ENCODE results near the gene CRIM1. TPM values are rescaled to one million over a fixed set of nuclear protein-coding genes. Genes with fewer than 3 reads are reported as not detected.

Gene CRIM1
- total RNA-seq, 5 donors from 2014 or later (not counting 1 experiment from before 2014, with no cell fraction given), result 2.0 to 5.8 (median 4.2) TPM

DNA sequence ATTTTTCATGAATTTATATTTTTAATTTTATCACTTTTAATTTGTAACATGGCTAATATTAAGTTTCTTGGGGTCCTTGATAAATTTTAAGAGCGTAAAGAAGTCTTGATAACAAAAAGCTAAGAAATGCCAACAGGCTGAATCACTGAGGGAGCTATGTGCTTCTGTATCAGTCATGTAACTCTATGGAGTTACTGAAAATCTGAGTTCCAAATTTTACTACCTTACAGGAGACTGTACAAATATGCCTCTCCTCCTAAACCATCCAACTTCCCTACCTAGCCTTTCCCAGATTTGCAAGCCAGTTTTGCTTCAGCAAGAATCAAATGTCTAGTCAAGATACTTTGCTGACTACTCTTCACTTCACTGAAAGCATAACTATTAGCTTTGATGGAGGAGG is 206.7 kb downstream of the CRIM1 start:
- H3K9me3 Mint-ChIP-seq, result no peaks in the 10 kb centered on the region
- DNase-seq, result no peak
- CTCF ChIA-PET, result no interaction called here
- H3K36me3 Mint-ChIP-seq, result peaks cover 63% of the 10 kb centered on the region
- no peak overlapping the region for H3K27ac Mint-ChIP-seq
- peaks cover 0 to 8% (median 0%) of the 10 kb centered on the region in 3 donors for H3K4me1 Mint-ChIP-seq
- H3K27me3 ChIP-seq (replicated peaks in 1 of 2; ENCODE audit: control insufficient read depth in 2 of 2, extremely low read depth in 1 of 2, insufficient read depth in 2 of 2, low read length in 1 of 2), result no peaks in the 10 kb centered on the region
- WGBS (ENCODE audit: insufficient coverage), result no CpG with 5 or more reads among the region's 1 CpG
- H3K4me1 ChIP-seq (ENCODE audit: control insufficient read depth in 1 of 2, extremely low read depth in 1 of 2, insufficient read depth in 2 of 2, low read length in 2 of 2), result no peaks in the 10 kb centered on the region
- POLR2A ChIA-PET, result interaction anchor here in 1 of 2 donors (0.6 kb wide), 1 partner anchor 100 kb away, joined by 3 read pairs; no protein-coding TSS in a partner anchor
- H3K36me3 ChIP-seq (ENCODE audit: control insufficient read depth in 2 of 2, extremely low read depth in 1 of 2, insufficient read depth in 1 of 2, low read length in 1 of 2), result peaks cover 3 to 24% of the 10 kb centered on the region in 2 donors
- H3K4me3 Mint-ChIP-seq, result no peak overlapping the region
- no peak overlapping the region for H3K27ac ChIP-seq (ENCODE audit: low read length)
- no peak for ATAC-seq (replicated peaks in 1 of 4)
- H3K9me3 ChIP-seq, result no peaks in the 10 kb centered on the region
- H3K27me3 Mint-ChIP-seq, result no peaks in the 10 kb centered on the region
- no peak overlapping the region for H3K4me3 ChIP-seq (ENCODE audit: control insufficient read depth in 1 of 2, extremely low read depth in 1 of 2, low read length in 1 of 2)

DNA sequence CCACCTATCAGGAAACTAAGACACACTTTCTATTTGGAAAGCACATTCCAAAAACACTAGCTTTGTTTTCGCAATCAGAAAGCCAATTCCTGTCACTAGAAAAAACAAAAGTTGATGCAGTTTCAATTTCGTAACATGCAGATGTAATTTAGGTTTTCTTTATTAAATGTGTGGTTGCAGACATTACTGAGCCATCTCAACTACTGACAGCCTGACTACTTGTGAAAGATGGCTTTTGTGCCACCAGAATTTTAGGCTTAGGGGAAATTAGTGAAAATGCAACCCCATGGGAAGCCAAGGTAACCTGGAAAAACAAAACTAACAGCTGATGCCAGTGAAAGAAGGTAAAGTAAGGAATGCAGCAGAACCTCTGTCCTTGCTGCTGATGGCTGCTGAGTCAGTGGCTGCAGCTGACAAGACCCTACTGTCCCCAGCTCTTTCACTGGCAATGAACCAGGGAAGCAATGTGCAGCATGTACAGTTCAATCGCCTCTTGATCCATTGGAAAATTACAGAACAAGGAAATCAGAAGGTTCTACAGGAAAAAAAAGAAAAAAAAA is 207.5 kb downstream of the CRIM1 start:
- H3K4me3 Mint-ChIP-seq, result no peak overlapping the region
- H3K27ac Mint-ChIP-seq, result no peak overlapping the region
- H3K36me3 Mint-ChIP-seq, result peaks cover 66% of the 10 kb centered on the region
- ATAC-seq (replicated peaks in 1 of 4), result no peak
- peaks cover 3 to 24% of the 10 kb centered on the region in 2 donors for H3K36me3 ChIP-seq (ENCODE audit: control insufficient read depth in 2 of 2, extremely low read depth in 1 of 2, insufficient read depth in 1 of 2, low read length in 1 of 2)
- 86% methylated on average over 1 of the region's 3 CpGs for WGBS (ENCODE audit: insufficient coverage)
- H3K27me3 Mint-ChIP-seq, result no peaks in the 10 kb centered on the region
- CTCF ChIA-PET, result no interaction called here
- no peak overlapping the region for H3K27ac ChIP-seq (ENCODE audit: low read length)
- no peaks in the 10 kb centered on the region for H3K4me1 ChIP-seq (ENCODE audit: control insufficient read depth in 1 of 2, extremely low read depth in 1 of 2, insufficient read depth in 2 of 2, low read length in 2 of 2)
- H3K4me3 ChIP-seq (ENCODE audit: control insufficient read depth in 1 of 2, extremely low read depth in 1 of 2, low read length in 1 of 2), result no peak overlapping the region
- no peaks in the 10 kb centered on the region for H3K9me3 Mint-ChIP-seq
- H3K4me1 Mint-ChIP-seq, result peaks cover 0 to 8% (median 0%) of the 10 kb centered on the region in 3 donors
- POLR2A ChIA-PET, result interaction anchor here in 1 of 2 donors (0.6 to 0.7 kb wide), 2 partner anchors 99 to 141 kb away, joined by 3 to 4 read pairs; no protein-coding TSS in a partner anchor
- no peaks in the 10 kb centered on the region for H3K27me3 ChIP-seq (replicated peaks in 1 of 2; ENCODE audit: control insufficient read depth in 2 of 2, extremely low read depth in 1 of 2, insufficient read depth in 2 of 2, low read length in 1 of 2)
- H3K9me3 ChIP-seq, result no peaks in the 10 kb centered on the region
- DNase-seq, result no peak

DNA sequence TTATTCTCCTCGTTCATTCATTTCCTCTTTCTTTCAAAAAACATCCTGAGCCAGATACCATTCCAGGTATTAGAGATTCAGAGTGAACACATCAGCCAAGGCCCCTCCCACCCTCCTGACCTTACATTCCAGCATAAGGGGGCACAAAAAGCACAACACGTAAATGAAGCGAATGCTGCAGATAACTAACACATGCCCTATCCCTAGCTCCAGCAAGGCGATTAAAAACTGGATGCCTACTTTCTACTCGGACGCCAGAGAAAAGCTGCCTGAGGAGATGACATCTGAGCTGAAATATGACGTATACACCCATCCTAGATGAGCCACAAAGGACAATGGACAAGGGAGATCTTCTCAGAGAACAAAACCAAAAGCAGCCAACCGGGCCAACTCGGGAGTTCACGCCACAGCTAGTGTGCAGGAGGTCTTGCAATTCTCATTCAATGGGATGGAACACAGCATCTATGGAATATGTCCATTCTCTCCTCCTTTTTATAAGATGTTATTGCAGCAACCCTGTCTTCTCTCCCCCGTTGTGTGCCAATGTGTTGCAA is 208.9 kb downstream of the CRIM1 start:
- Histone ChIP-seq H3K27ac (ENCODE audit: low read length) (no peak overlapping the region), H3K9me3 (no peaks in the 10 kb centered on the region), H3K4me3 (ENCODE audit: control insufficient read depth in 1 of 2, extremely low read depth in 1 of 2, low read length in 1 of 2) (no peak overlapping the region), H3K27me3 (replicated peaks in 1 of 2; ENCODE audit: control insufficient read depth in 2 of 2, extremely low read depth in 1 of 2, insufficient read depth in 2 of 2, low read length in 1 of 2) (no peaks in the 10 kb centered on the region), H3K4me1 (ENCODE audit: control insufficient read depth in 1 of 2, extremely low read depth in 1 of 2, insufficient read depth in 2 of 2, low read length in 2 of 2) (no peaks in the 10 kb centered on the region), H3K36me3 (ENCODE audit: control insufficient read depth in 2 of 2, extremely low read depth in 1 of 2, insufficient read depth in 1 of 2, low read length in 1 of 2) (peaks cover 3 to 23% of the 10 kb centered on the region in 2 donors)
- Mint-ChIP-seq H3K9me3 (no peaks in the 10 kb centered on the region), H3K27me3 (no peaks in the 10 kb centered on the region), H3K36me3 (peaks cover 62% of the 10 kb centered on the region), H3K27ac (no peak overlapping the region), H3K4me3 (no peak overlapping the region), H3K4me1 (peaks cover 0 to 8% (median under 1%) of the 10 kb centered on the region in 3 donors)
- CTCF ChIA-PET, result no interaction called here
- POLR2A ChIA-PET, result no interaction called here
- no peak for ATAC-seq (replicated peaks in 1 of 4)
- DNase-seq, result no peak
- WGBS (ENCODE audit: insufficient coverage), result 97% methylated on average over 9 of the region's 11 CpGs

DNA sequence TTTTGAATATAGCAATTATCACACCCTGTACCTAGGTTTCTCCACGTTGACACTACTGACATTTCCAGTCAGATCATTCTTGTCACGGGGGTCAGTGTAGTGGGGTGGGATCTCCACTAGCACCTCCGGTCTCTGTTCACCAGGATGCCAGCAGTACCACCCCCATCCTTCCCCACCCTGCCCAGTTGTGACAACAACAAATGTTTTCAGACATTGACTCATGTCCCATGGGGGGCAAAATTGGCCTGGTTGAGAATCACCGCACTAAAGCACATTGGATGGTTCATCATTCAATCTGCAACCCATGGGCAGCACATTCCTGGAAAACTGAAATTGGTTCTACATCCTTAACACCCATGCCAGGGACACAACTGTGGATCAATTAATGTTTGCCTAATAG is 210.1 kb downstream of the CRIM1 start:
- Histone ChIP-seq H3K4me3 (ENCODE audit: control insufficient read depth in 1 of 2, extremely low read depth in 1 of 2, low read length in 1 of 2) (no peak overlapping the region), H3K36me3 (ENCODE audit: control insufficient read depth in 2 of 2, extremely low read depth in 1 of 2, insufficient read depth in 1 of 2, low read length in 1 of 2) (peaks cover 3 to 21% of the 10 kb centered on the region in 2 donors), H3K9me3 (no peaks in the 10 kb centered on the region), H3K27me3 (replicated peaks in 1 of 2; ENCODE audit: control insufficient read depth in 2 of 2, extremely low read depth in 1 of 2, insufficient read depth in 2 of 2, low read length in 1 of 2) (no peaks in the 10 kb centered on the region), H3K27ac (ENCODE audit: low read length) (no peak overlapping the region), H3K4me1 (ENCODE audit: control insufficient read depth in 1 of 2, extremely low read depth in 1 of 2, insufficient read depth in 2 of 2, low read length in 2 of 2) (no peaks in the 10 kb centered on the region)
- Mint-ChIP-seq H3K4me1 (peaks cover 0 to 8% (median 3%) of the 10 kb centered on the region in 3 donors), H3K36me3 (peaks cover 54% of the 10 kb centered on the region), H3K4me3 (no peak overlapping the region), H3K9me3 (no peaks in the 10 kb centered on the region), H3K27me3 (no peaks in the 10 kb centered on the region), H3K27ac (no peak overlapping the region)
- no peak for DNase-seq
- ChIA-PET CTCF (no interaction called here), POLR2A (no interaction called here)
- WGBS (ENCODE audit: insufficient coverage), result 100% methylated on average over 1 of the region's 4 CpGs
- ATAC-seq (replicated peaks in 1 of 4), result no peak

DNA sequence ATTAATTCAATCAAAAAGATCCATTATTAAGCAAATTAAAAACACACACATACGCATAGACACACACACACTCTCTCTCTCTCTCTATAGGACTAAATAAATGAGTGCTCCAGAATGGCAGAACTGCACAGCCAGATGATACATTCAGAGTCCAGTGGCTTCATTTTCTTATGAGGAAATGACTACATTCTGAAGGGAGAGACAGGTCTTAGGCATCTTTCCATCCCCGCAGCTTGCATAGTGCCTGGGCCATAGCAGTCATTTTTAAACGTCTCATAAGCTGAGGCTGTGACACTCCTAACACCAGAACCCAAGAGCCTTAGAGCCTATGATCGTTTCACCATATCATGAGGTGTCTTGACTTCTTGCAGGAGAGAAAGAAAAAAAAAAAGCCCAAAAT is 211.3 kb downstream of the CRIM1 start:
- CTCF ChIA-PET, result no interaction called here
- Histone ChIP-seq H3K4me3 (ENCODE audit: control insufficient read depth in 1 of 2, extremely low read depth in 1 of 2, low read length in 1 of 2) (no peak overlapping the region), H3K27me3 (replicated peaks in 1 of 2; ENCODE audit: control insufficient read depth in 2 of 2, extremely low read depth in 1 of 2, insufficient read depth in 2 of 2, low read length in 1 of 2) (no peaks in the 10 kb centered on the region), H3K36me3 (ENCODE audit: control insufficient read depth in 2 of 2, extremely low read depth in 1 of 2, insufficient read depth in 1 of 2, low read length in 1 of 2) (peaks cover 0 to 18% of the 10 kb centered on the region in 2 donors), H3K4me1 (ENCODE audit: control insufficient read depth in 1 of 2, extremely low read depth in 1 of 2, insufficient read depth in 2 of 2, low read length in 2 of 2) (no peaks in the 10 kb centered on the region), H3K9me3 (no peaks in the 10 kb centered on the region), H3K27ac (ENCODE audit: low read length) (no peak overlapping the region)
- Mint-ChIP-seq H3K36me3 (peaks cover 50% of the 10 kb centered on the region), H3K4me3 (no peak overlapping the region), H3K27me3 (no peaks in the 10 kb centered on the region), H3K9me3 (no peaks in the 10 kb centered on the region), H3K4me1 (peaks cover 0 to 8% (median 3%) of the 10 kb centered on the region in 3 donors), H3K27ac (no peak overlapping the region)
- POLR2A ChIA-PET, result interaction anchor here in 1 of 2 donors (0.6 kb wide), 1 partner anchor 1431 kb away, joined by 5 read pairs; no protein-coding TSS in a partner anchor
- no CpG with 5 or more reads among the region's 4 CpGs for WGBS (ENCODE audit: insufficient coverage)
- ATAC-seq (replicated peaks in 1 of 4), result no peak
- no peak for DNase-seq

DNA sequence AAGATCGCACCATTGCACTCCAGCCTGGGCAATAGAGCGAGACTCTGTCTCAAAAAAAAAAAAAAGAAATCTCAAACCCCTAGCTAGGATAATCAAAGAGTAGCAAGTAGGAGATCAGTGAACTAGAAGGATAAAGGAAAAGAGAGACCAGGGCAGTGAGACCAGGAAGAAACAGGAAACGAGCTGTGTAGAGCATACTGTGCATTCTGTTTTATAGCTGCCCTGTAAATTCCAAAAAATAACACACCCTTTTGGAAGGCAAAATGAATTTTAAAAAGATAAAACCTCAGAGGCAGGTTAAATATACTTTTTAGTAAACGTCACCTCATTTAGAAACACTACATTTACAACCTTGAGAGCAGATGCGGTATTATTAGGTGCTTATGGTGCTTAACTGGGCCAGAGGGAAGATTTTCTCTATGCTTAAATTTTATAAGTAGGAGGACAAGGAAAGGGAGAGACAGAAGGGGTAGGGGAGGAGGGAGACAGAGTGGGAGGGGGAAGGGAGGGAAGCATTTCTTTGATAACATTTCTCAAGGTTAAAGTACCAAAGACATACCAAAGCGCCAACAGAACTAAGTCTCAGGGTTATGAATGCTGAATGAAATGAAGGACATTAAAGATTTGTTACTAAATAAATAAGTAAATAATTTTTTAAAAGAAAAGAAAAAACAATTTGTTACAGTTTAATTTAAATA is 212.3 kb downstream of the CRIM1 start:
- ChIA-PET POLR2A (interaction anchor here in 1 of 2 donors (0.6 kb wide), 1 partner anchor 1432 kb away, joined by 5 read pairs; no protein-coding TSS in a partner anchor), CTCF (interaction anchor here in 1 of 2 donors (0.7 kb wide), 1 partner anchor 600 kb away, joined by 3 read pairs; no protein-coding TSS in a partner anchor)
- Histone ChIP-seq H3K36me3 (ENCODE audit: control insufficient read depth in 2 of 2, extremely low read depth in 1 of 2, insufficient read depth in 1 of 2, low read length in 1 of 2) (peaks cover 0 to 18% of the 10 kb centered on the region in 2 donors), H3K9me3 (no peaks in the 10 kb centered on the region), H3K4me3 (ENCODE audit: control insufficient read depth in 1 of 2, extremely low read depth in 1 of 2, low read length in 1 of 2) (no peak overlapping the region), H3K27me3 (replicated peaks in 1 of 2; ENCODE audit: control insufficient read depth in 2 of 2, extremely low read depth in 1 of 2, insufficient read depth in 2 of 2, low read length in 1 of 2) (no peaks in the 10 kb centered on the region), H3K4me1 (ENCODE audit: control insufficient read depth in 1 of 2, extremely low read depth in 1 of 2, insufficient read depth in 2 of 2, low read length in 2 of 2) (no peaks in the 10 kb centered on the region), H3K27ac (ENCODE audit: low read length) (no peak overlapping the region)
- DNase-seq (no peak), ATAC-seq (replicated peaks in 1 of 4) (no peak)
- no CpG with 5 or more reads among the region's 6 CpGs for WGBS (ENCODE audit: insufficient coverage)
- no peaks in the 10 kb centered on the region for H3K27me3 Mint-ChIP-seq
- no peaks in the 10 kb centered on the region for H3K9me3 Mint-ChIP-seq
- peaks cover 55% of the 10 kb centered on the region for H3K36me3 Mint-ChIP-seq
- no peak overlapping the region for H3K27ac Mint-ChIP-seq
- peaks cover 0 to 8% (median 3%) of the 10 kb centered on the region in 3 donors for H3K4me1 Mint-ChIP-seq
- no peak overlapping the region for H3K4me3 Mint-ChIP-seq

Data from T-cell (primary cell).